MM.1S (cell line): ENCODE results near the gene MS4A8.

Experiments used
- EZH2 ChIP-seq: fragments of 300-600 bp; sonication (generic); optimal IDR thresholded peaks from 2 replicates; pipeline ENCODE3; 2017; ENCODE audit warnings: low read depth, mild to moderate bottlenecking, antibody characterized with exemption, low read length, mixed read lengths
- EZH2phosphoT487 ChIP-seq: fragments of 300-600 bp; sonication (generic); IDR thresholded peaks from 2 replicates; pipeline ENCODE4 v1.6.1; 2018; ENCODE audit warnings: antibody characterized with exemption, low read length
- TF ChIP-seq, protein P1 (sequence below): fragments of 300-600 bp; sonication (generic); IDR thresholded peaks from 2 replicates; pipeline ENCODE4 v1.5.1; 2016; ENCODE audit warnings: antibody characterized with exemption, low read length, mixed read lengths

- TF ChIP-seq, protein P1, sequence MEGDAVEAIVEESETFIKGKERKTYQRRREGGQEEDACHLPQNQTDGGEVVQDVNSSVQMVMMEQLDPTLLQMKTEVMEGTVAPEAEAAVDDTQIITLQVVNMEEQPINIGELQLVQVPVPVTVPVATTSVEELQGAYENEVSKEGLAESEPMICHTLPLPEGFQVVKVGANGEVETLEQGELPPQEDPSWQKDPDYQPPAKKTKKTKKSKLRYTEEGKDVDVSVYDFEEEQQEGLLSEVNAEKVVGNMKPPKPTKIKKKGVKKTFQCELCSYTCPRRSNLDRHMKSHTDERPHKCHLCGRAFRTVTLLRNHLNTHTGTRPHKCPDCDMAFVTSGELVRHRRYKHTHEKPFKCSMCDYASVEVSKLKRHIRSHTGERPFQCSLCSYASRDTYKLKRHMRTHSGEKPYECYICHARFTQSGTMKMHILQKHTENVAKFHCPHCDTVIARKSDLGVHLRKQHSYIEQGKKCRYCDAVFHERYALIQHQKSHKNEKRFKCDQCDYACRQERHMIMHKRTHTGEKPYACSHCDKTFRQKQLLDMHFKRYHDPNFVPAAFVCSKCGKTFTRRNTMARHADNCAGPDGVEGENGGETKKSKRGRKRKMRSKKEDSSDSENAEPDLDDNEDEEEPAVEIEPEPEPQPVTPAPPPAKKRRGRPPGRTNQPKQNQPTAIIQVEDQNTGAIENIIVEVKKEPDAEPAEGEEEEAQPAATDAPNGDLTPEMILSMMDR, result no peak
- no peak for TF ChIP-seq EZH2phosphoT487
- no peak for TF ChIP-seq EZH2
Measured at GRCh38 chr11:60703374-60703773, 4.0 kb downstream of the MS4A8 start.
